Lung (tissue), 12 donors: ENCODE data around the gene HEPACAM. TPM values are rescaled to one million over a fixed set of nuclear protein-coding genes. Genes with fewer than 3 reads are reported as not detected.

ENCODE experiments used
- ATAC-seq: fragments of 200-7000 bp; cut with Tn5 transposase; one replicate; pipeline ENCODE4 v1.9.1; 2020; ENCODE audit warnings: moderate number of reproducible peaks; ENCODE audit not compliant: insufficient read depth, low FRiP score
- DNase-seq, 3 donors: peaks; one replicate each; pipeline ENCODE4 v3.0.0-alpha.2; 2013 to 2017
- H3K27ac ChIP-seq, 2 donors: one replicate each; pipeline ENCODE4 v1.5.1; 2013; ENCODE audit warnings: mild to moderate bottlenecking in 2 of 2, moderate library complexity in 2 of 2, control low read depth in 1 of 2, inconsistent platforms in 1 of 2, low read depth in 1 of 2, low read length in 1 of 2
- H3K27me3 ChIP-seq, 3 donors: one replicate each; pipeline ENCODE4 v1.5.1; 2013; ENCODE audit warnings: low read length in 2 of 3; ENCODE audit not compliant: control insufficient read depth in 3 of 3, insufficient read depth in 3 of 3
- H3K36me3 ChIP-seq, 4 donors: one replicate each; pipeline ENCODE4 v1.5.1; 2013; ENCODE audit warnings: low read length in 4 of 4, mild to moderate bottlenecking in 1 of 4, moderate library complexity in 1 of 4; ENCODE audit not compliant: control insufficient read depth in 4 of 4, insufficient read depth in 4 of 4
- H3K4me1 ChIP-seq, 5 donors: one replicate each; pipeline ENCODE4 v1.5.1; 2013; ENCODE audit warnings: low read length in 5 of 5, mild to moderate bottlenecking in 2 of 5, moderate library complexity in 1 of 5; ENCODE audit not compliant: control insufficient read depth in 5 of 5, insufficient read depth in 5 of 5
- H3K4me3 ChIP-seq: one replicate; pipeline ENCODE4 v1.5.1; 2013; ENCODE audit warnings: mild to moderate bottlenecking, control low read depth, moderate library complexity
- H3K9ac ChIP-seq, 2 donors: one replicate each; pipeline ENCODE4 v1.5.1; 2013; ENCODE audit warnings: low read length in 2 of 2, control low read depth in 1 of 2; ENCODE audit not compliant: insufficient read depth in 1 of 2
- H3K9me3 ChIP-seq, 4 donors: one replicate each; pipeline ENCODE4 v1.5.1; 2013; ENCODE audit warnings: low read length in 3 of 4, mild to moderate bottlenecking in 1 of 4, moderate library complexity in 1 of 4; ENCODE audit not compliant: control insufficient read depth in 4 of 4, insufficient read depth in 3 of 4
- WGBS, 2 donors: extraction: QIAGEN DNeasy Blood & Tissue Kit; methylation state at CpG; one replicate each; pipeline ENCODE4 v1.1.7; 2013; 5-methylcytosine and 5-hydroxymethylcytosine counted together
- polyA plus RNA-seq, 2 donors: library from polyadenylated mRNA; stranded (reverse); fragments of 200-250 nt; gene quantifications; one replicate each; pipeline ENCODE4 v1.2.1, GENCODE V29; 2013
- total RNA-seq, 2 donors: library from RNA; depleted of rRNA in 1 of 2; stranded (reverse); fragments of >200 nt in 1 of 2; gene quantifications; one replicate each; pipeline ENCODE4 v1.2.1, GENCODE V29; 2014 to 2021
- TF ChIP-seq, protein P1 (sequence below): IDR thresholded peaks from 2 replicates; pipeline ENCODE4 v1.5.1; 2012; ENCODE audit warnings: mild to moderate bottlenecking; ENCODE audit errors: control extremely low read depth, extremely low read depth
- donor health status: control.
- donor health status: control.
- donor health status: Bipolar disorder and iron deficiency.
- donor health status: healthy.
- donor health status: DM: yes; HTN: yes; CAD: no.

Gene HEPACAM
- total and polyA plus RNA-seq, 4 donors = 0.02 TPM; not detected in 3

DNA sequence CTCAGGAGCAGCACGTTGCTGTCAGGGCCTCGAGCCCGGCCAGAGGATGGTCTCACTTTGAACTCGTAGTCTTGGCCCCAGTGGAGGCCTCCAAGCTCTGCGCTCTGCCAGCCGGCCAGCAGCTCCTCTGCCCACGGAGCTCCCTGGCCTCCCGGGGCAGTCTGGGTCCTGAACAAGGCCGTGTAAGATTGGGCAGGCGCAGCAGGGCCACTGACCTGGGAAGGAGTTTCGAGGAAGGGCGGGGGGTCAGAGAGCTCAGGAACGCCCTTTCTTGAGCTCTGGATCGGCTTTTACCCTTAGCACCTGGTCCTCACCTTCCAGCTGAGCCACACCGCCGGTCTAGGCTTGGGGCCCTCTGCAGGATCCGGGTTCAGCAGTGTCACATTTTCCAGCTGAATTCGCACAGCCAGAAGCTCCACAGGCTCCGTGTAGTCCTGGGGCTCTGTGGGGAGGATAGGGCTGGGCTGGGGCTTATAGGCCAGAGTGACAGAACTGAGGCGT is 40.3 kb downstream of the HEPACAM start:
- ATAC-seq (no peak), DNase-seq (no peak)
- peaks cover 4 to 36% (median 9%) of the 10 kb centered on the region in 5 donors for H3K4me1 ChIP-seq
- TF ChIP-seq, protein P1, sequence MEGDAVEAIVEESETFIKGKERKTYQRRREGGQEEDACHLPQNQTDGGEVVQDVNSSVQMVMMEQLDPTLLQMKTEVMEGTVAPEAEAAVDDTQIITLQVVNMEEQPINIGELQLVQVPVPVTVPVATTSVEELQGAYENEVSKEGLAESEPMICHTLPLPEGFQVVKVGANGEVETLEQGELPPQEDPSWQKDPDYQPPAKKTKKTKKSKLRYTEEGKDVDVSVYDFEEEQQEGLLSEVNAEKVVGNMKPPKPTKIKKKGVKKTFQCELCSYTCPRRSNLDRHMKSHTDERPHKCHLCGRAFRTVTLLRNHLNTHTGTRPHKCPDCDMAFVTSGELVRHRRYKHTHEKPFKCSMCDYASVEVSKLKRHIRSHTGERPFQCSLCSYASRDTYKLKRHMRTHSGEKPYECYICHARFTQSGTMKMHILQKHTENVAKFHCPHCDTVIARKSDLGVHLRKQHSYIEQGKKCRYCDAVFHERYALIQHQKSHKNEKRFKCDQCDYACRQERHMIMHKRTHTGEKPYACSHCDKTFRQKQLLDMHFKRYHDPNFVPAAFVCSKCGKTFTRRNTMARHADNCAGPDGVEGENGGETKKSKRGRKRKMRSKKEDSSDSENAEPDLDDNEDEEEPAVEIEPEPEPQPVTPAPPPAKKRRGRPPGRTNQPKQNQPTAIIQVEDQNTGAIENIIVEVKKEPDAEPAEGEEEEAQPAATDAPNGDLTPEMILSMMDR = no peak
- H3K9ac ChIP-seq = no peak overlapping the region
- peaks cover 0 to 4% (median 0%) of the 10 kb centered on the region in 4 donors for H3K36me3 ChIP-seq
- no peaks in the 10 kb centered on the region for H3K27me3 ChIP-seq
- H3K9me3 ChIP-seq = no peaks in the 10 kb centered on the region
- peak overlapping the region; percentile 51 for H3K4me3 ChIP-seq
- peak overlapping the region; percentile 61 to 85 for H3K27ac ChIP-seq
- 73 to 81% methylated on average over 20 of the region's 20 CpGs for WGBS, 2 donors

GRCh38 chr11:124894606-124895430 is 41.0 kb downstream of the HEPACAM start:
- TF ChIP-seq, protein P1 = no peak
- 62 to 72% methylated on average over 4 of the region's 4 CpGs for WGBS, 2 donors
- Histone ChIP-seq H3K9me3 (no peaks in the 10 kb centered on the region), H3K27me3 (no peaks in the 10 kb centered on the region), H3K9ac (no peak overlapping the region), H3K36me3 (peaks cover 0 to 4% (median 0%) of the 10 kb centered on the region in 4 donors), H3K4me1 (peaks cover 1 to 34% (median 9%) of the 10 kb centered on the region in 5 donors), H3K27ac (peak overlapping the region in 1 of 2 donors; percentile 85), H3K4me3 (peak overlapping the region; percentile 16)
- ATAC-seq (no peak), DNase-seq (no peak)

DNA sequence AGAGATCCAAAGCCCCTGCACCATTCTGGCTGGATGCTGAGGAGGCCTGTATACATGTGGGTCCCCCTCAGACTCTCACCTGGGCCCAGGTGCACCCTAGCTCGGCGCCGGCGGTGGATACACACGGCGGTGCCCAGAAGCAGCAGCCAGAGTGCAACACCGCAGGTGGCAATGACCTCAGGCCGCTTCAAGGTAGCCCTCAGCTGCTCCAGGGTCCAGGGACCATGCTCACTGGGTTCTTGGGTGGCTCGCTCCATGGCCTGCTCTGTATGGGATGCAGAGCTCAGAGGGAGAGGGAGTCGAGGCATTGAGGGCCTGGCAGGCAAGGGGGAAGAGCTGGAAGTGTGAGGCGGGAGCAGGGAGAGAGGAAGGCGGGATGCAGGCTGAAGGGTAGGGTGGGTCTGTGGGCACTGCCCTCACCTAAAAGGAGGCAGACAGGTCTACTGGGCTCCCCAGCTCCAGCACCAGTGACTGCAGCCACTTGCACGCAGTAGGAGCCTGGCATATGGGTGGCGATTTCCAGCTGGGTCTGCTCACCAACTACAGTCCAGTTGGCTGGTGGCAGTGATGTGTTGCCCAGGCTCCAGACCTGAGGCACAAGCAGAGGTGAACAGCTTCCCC is 42.0 kb downstream of the HEPACAM start:
- no peak for ATAC-seq
- DNase-seq = no peak
- TF ChIP-seq, protein P1 = no peak
- Histone ChIP-seq H3K36me3 (peaks cover 0 to 4% (median 0%) of the 10 kb centered on the region in 4 donors), H3K4me1 (peaks cover 0 to 26% (median 7%) of the 10 kb centered on the region in 5 donors), H3K4me3 (no peak overlapping the region), H3K9me3 (no peaks in the 10 kb centered on the region), H3K9ac (no peak overlapping the region), H3K27ac (peak overlapping the region in 1 of 2 donors; percentile 85), H3K27me3 (no peaks in the 10 kb centered on the region)
- WGBS, 2 donors = 82 to 92% methylated on average over 14 of the region's 14 CpGs
